ENCODE data around the gene ZNF217.
"Not testable (repeated sequence)": the region's sequence is repeated elsewhere in the genome, so short reads cannot be mapped to it uniquely, and the experiment has no call there.

The ZNF217 gene

DNA sequence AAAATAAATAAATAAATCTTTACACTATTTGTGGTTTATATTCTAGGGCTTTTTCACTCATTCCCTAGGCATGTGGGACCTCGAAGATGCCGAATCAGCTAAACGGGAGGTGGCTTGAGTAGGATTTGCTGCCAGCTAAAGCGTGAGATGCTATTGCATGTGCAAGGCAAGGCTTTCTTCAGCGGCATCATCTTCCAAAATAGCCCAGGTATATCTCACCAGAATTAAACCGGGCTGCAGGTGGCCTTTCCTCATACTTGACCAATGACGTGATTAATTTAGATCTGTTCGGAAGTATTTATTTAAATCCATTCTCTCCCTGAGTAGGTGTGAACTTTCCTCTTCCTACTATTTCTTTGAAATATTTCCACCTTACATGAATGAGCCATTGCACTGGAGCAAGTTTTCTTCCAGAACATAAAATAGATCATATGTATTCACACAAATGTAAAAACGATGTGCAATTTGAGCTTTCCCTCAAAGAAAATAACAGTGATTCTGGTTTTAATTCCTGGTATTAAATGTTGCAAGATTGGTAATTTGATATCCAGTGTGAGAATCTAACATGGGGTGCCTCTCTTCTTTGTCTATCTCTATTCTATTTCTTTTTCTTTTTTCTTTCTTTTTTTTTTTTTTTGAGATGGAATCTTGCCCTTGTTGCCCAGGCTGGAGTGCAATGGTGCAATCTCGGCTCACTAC lies 24.3 kb upstream of the ZNF217 start:
- DNase-seq (ENCODE audit: low read depth): no peak
- H3K4me3 ChIP-seq (ENCODE audit: control insufficient read depth, low read depth, low read length): no peak overlapping the region
- TF ChIP-seq, protein P1, sequence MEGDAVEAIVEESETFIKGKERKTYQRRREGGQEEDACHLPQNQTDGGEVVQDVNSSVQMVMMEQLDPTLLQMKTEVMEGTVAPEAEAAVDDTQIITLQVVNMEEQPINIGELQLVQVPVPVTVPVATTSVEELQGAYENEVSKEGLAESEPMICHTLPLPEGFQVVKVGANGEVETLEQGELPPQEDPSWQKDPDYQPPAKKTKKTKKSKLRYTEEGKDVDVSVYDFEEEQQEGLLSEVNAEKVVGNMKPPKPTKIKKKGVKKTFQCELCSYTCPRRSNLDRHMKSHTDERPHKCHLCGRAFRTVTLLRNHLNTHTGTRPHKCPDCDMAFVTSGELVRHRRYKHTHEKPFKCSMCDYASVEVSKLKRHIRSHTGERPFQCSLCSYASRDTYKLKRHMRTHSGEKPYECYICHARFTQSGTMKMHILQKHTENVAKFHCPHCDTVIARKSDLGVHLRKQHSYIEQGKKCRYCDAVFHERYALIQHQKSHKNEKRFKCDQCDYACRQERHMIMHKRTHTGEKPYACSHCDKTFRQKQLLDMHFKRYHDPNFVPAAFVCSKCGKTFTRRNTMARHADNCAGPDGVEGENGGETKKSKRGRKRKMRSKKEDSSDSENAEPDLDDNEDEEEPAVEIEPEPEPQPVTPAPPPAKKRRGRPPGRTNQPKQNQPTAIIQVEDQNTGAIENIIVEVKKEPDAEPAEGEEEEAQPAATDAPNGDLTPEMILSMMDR (conservative IDR thresholded peaks at IDR 0.05; ENCODE audit: control insufficient read depth, insufficient read depth, low read depth, low read length): no peak

DNA sequence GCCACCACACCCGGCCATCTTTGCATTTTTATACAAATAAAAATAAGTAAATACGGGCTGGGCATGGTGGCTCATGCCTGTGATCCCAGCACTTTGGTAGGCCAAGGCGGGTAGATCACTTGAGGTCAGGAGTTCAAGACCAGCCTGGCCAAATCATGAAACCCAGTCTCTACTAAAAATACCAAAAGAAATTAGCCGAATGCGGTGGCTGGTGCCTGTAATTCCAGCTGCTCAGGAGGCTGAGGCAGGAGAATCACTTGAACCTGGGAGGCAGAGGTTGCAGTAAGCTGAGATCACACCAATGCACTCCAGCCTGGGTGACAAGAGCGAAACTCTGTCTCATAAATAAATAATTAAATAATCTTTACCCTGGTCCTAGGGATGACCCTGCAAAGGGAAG lies 22.9 kb upstream of the ZNF217 start:
- not testable (repeated sequence) for H3K4me3 ChIP-seq (ENCODE audit: control insufficient read depth, low read depth, low read length); DNase-seq (ENCODE audit: low read depth)

DNA sequence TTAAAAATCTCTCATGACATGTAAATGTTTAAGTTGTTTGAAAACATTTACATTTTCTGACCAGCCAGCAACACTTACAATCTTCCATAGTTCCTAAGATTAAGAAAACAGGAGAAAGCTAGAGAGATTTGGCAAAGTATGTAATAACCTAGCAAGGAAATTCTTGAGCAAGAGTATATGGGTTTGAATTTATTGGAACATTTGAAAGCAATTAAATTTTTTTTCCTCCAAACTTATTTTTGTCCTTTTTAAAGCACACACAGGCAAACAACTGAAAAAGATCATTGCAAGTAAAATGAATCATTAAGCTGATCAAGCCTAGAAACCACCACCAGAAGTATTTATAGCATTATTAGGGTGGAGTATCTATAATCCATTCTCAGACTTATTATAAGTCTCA lies 20.1 kb upstream of the ZNF217 start:
- DNase-seq (ENCODE audit: low read depth): peak; percentile 55
- H3K4me3 ChIP-seq (ENCODE audit: control insufficient read depth, low read depth, low read length): no peak overlapping the region
- TF ChIP-seq, protein P1 (conservative IDR thresholded peaks at IDR 0.05; ENCODE audit: control insufficient read depth, insufficient read depth, low read depth, low read length): no peak

DNA sequence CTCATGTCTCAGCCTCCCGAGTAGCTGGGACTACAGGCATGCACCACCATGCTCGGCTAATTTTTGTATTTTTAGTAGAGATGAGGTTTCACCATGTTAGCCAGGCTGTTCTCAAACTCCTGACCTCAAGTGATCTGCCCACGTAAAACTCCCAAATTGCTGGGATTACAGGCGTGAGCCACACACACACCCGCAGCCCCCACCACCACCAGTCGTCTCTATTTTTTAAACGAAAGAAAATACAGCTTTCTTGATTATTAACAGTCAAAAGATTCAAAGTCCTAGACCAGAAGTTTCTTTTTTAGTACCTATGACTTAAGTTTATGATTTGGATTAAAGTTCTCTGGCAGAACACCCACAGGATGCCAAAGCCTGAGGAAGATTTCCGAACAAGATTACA lies 18.6 kb upstream of the ZNF217 start:
- DNase-seq (ENCODE audit: low read depth); H3K4me3 ChIP-seq (ENCODE audit: control insufficient read depth, low read depth, low read length): not testable (repeated sequence)

DNA sequence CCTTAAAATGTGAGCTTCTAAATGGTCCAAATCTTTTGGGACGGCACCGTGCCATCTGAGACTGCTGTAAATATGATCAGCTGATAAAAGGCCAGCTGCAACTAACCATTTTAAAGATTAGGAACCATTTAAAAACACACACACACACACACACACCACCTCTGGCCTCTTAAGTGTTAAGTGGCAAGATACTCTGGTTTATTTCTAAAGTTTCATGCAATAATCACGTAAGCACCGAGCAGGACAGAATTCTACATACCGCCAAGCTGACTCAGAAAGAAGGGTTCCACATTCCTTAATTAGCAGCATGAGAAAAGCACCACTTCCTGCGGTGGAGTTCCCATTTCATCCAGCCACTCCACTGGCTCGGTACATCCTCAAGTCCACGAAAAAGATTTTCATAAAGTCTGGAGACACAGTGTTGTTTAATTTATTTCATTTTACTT lies 17.8 kb upstream of the ZNF217 start:
- peak; percentile 97 for DNase-seq (ENCODE audit: low read depth)
- TF ChIP-seq, protein P1 (conservative IDR thresholded peaks at IDR 0.05; ENCODE audit: control insufficient read depth, insufficient read depth, low read depth, low read length): no peak
- no peak overlapping the region for H3K4me3 ChIP-seq (ENCODE audit: control insufficient read depth, low read depth, low read length)

DNA sequence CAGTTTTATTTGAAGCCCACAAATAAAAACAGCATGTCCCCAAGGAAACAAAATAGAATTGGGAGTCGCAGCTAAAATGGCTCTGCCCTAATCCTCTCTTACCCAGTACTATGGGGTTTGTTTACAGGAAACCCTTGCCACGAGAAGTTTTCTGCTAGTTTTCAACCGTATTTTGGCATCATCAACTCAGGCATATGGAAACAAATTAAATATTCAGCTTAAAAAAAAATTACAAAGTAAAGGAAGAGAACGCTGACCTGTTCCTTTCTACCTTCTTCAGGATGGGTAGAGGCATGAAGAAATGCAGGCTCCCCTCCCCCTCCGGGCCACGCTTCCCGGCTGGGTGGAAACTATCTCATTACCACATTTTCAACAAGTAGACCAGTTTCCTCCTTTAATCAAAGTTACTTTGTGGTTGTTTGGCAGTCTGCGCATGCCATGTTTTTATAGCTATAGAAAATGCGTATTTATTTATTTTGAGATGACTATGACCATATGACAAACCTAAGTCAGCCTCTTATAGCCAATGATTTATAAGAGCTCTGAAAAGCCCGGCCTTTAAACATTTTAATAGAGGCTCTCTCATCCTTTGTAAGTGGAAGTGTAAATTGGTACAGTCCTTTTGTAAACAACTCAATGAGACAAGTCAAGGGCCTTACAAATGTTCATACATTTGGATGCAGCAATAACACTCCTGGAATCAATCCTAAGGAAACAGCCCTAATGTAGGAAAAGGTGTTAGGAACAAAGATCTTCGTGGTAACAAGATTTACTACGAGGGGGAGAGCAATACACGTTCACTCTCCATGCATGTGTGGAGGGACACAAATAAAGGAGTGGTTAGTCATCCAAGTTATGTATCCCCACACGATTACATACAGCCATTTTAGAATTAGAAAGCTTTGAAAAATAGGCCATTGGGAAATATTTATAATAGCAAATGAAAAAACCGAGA lies 16.1 kb upstream of the ZNF217 start:
- H3K4me3 ChIP-seq (ENCODE audit: control insufficient read depth, low read depth, low read length): no peak overlapping the region
- peak; percentile 47 for DNase-seq (ENCODE audit: low read depth)
- TF ChIP-seq, protein P1 (conservative IDR thresholded peaks at IDR 0.05; ENCODE audit: control insufficient read depth, insufficient read depth, low read depth, low read length): no peak

DNA sequence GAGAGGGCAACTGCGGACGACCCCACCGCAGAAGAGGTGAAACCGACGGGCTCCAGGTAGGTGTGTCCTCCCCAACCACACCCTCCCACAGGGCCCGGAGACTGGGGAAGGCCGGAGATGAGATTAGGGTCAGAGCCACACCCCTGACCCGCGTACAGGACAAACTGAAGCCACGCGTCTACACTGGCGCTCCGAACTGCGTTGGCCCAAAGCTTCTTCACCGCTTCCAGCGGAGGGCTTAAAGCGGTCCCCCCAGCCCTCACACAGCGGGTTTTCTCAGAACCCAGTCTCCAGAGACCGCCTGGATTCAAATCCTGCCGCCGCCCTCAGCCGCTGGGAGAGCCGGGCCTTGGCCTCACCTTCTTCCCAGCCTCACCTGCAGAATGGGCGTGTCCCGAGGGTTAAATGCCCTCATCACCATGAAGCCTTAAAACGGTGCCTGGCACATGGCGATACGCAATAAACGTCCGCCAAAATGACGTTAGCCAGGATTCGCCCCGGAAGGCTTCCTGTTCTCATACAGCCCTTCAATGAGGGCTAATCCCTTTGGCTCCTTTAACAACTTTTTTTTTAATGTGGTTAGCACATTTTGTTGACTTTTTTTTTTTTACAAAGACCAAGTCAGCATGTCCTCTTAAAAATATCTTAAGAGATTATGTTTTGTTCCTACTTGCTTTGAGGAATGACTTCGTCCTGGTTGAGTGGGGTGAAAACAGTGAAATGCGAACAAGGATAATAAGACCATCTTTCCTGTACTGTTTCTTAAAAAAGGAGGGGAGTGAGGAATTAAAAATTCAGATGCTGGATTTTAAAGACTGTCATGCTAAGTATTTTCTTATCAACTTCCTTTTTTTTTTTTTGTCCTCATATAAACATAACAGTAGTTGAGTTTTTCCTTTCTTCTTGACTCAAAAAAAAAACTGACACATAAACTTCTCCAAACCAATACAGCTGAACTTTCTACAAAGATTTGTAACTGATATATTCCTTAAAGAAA lies 15.1 kb upstream of the ZNF217 start:
- no peak for DNase-seq (ENCODE audit: low read depth)
- no peak overlapping the region for H3K4me3 ChIP-seq (ENCODE audit: control insufficient read depth, low read depth, low read length)
- TF ChIP-seq, protein P1 (conservative IDR thresholded peaks at IDR 0.05; ENCODE audit: control insufficient read depth, insufficient read depth, low read depth, low read length): no peak

All from fibroblast of mammary gland (primary cell).